Endodermal cell (in vitro differentiated cells): ENCODE data around the gene RAMP1. TPM values are rescaled to one million over a fixed set of nuclear protein-coding genes. Genes with fewer than 3 reads are reported as not detected.

ENCODE experiments used
- DNase-seq: peaks from one replicate; pipeline ENCODE4 v3.0.0-alpha.2; 2017
- H3K27ac ChIP-seq: 2 replicates; pipeline ENCODE4 v1.5.1; 2013; ENCODE audit warnings: mild to moderate bottlenecking, low read depth, low read length, moderate library complexity
- H3K27me3 ChIP-seq: 2 replicates; pipeline ENCODE4 v1.6.1; 2013; ENCODE audit warnings: mild to moderate bottlenecking, low read length, moderate library complexity; ENCODE audit not compliant: insufficient read depth, control insufficient read depth, poor library complexity, severe bottlenecking
- H3K36me3 ChIP-seq: 2 replicates; pipeline ENCODE4 v1.7.0; 2013; ENCODE audit warnings: mild to moderate bottlenecking, low read length, moderate library complexity; ENCODE audit not compliant: control insufficient read depth, insufficient read depth
- H3K4me1 ChIP-seq: one replicate; pipeline ENCODE4 v1.7.0; 2013; ENCODE audit warnings: low read length; ENCODE audit not compliant: control insufficient read depth, insufficient read depth
- H3K4me3 ChIP-seq: 2 replicates; pipeline ENCODE4 v1.5.1; 2013; ENCODE audit warnings: mild to moderate bottlenecking, low read length, moderate library complexity
- H3K9ac ChIP-seq: 2 replicates; pipeline ENCODE4 v1.6.1; 2013; ENCODE audit warnings: mild to moderate bottlenecking, low read length, moderate library complexity; ENCODE audit not compliant: poor library complexity, severe bottlenecking; ENCODE audit errors: extremely low read depth
- H3K9me3 ChIP-seq: 2 replicates; pipeline ENCODE4 v1.6.1; 2013; ENCODE audit warnings: mild to moderate bottlenecking, low read length, moderate library complexity; ENCODE audit not compliant: control insufficient read depth
- H3K27ac Mint-ChIP-seq: 2 replicates; pipeline ENCODE4 v1.8.0; 2020; ENCODE audit warnings: mixed read lengths
- H3K27me3 Mint-ChIP-seq: 2 replicates; pipeline ENCODE4 v1.8.0; 2021; ENCODE audit warnings: mild to moderate bottlenecking, mixed read lengths; ENCODE audit not compliant: insufficient read depth
- H3K36me3 Mint-ChIP-seq: 2 replicates; pipeline ENCODE4 v1.8.0; 2020; ENCODE audit warnings: low read depth, mixed read lengths
- H3K4me1 Mint-ChIP-seq: 2 replicates; pipeline ENCODE4 v1.8.0; 2020; ENCODE audit warnings: mixed read lengths
- H3K4me3 Mint-ChIP-seq: 2 replicates; pipeline ENCODE4 v1.8.0; 2020; ENCODE audit warnings: mild to moderate bottlenecking, moderate library complexity, mixed read lengths
- H3K9me3 Mint-ChIP-seq: 2 replicates; pipeline ENCODE4 v1.8.0; 2020; ENCODE audit warnings: mild to moderate bottlenecking, mixed read lengths
- WGBS, 2 experiments: methylation state at CpG; one replicate each; pipeline versions ENCODE4 v1.1.5 to v1.1.7; 2013; ENCODE audit warnings: missing lambda C conversion rate in 2 of 2, mixed read lengths in 1 of 2; ENCODE audit not compliant: insufficient coverage in 1 of 2, insufficient read length in 1 of 2; 5-methylcytosine and 5-hydroxymethylcytosine counted together
- total RNA-seq, 2 donors: library from RNA; stranded (reverse); fragmentation: NEBNext Ultra II Directional in 1 of 2; extraction: Animal tissue kit (Norgen Biotek cat#: 25700) in 1 of 2; gene quantifications; 2 replicates in 1 of 2; 3 replicates in 1 of 2; pipeline ENCODE4 v1.2.1, GENCODE V29; 2021
- TF ChIP-seq, protein P1 (sequence below): fragments of 200-600 bp; sonication (generic); conservative IDR thresholded peaks from 2 replicates; pipeline ENCODE4 v1.5.0; 2021; ENCODE audit warnings: antibody characterized with exemption, mild to moderate bottlenecking

RAMP1 gene
- total RNA-seq, 2 donors from 2014 or later: 0.40 to 1.6 TPM

GRCh38 chr2:237878321-237879057 is 19.1 kb downstream of the RAMP1 start:
- Mint-ChIP-seq H3K4me3 (no peak overlapping the region), H3K27ac (no peak overlapping the region), H3K36me3 (no peaks in the 10 kb centered on the region), H3K4me1 (no peaks in the 10 kb centered on the region), H3K27me3 (no peaks in the 10 kb centered on the region), H3K9me3 (no peaks in the 10 kb centered on the region)
- Histone ChIP-seq H3K9me3 (no peaks in the 10 kb centered on the region), H3K4me3 (no peak overlapping the region), H3K4me1 (no peaks in the 10 kb centered on the region), H3K27me3 (no peaks in the 10 kb centered on the region), H3K36me3 (no peaks in the 10 kb centered on the region), H3K27ac (peak overlapping the region; percentile 57), H3K9ac (no peak overlapping the region)
- peak; percentile 45 for DNase-seq
- 89 to 93% methylated on average over 7 to 14 of the region's 14 CpGs for WGBS, 2 experiments
- TF ChIP-seq, protein P1, sequence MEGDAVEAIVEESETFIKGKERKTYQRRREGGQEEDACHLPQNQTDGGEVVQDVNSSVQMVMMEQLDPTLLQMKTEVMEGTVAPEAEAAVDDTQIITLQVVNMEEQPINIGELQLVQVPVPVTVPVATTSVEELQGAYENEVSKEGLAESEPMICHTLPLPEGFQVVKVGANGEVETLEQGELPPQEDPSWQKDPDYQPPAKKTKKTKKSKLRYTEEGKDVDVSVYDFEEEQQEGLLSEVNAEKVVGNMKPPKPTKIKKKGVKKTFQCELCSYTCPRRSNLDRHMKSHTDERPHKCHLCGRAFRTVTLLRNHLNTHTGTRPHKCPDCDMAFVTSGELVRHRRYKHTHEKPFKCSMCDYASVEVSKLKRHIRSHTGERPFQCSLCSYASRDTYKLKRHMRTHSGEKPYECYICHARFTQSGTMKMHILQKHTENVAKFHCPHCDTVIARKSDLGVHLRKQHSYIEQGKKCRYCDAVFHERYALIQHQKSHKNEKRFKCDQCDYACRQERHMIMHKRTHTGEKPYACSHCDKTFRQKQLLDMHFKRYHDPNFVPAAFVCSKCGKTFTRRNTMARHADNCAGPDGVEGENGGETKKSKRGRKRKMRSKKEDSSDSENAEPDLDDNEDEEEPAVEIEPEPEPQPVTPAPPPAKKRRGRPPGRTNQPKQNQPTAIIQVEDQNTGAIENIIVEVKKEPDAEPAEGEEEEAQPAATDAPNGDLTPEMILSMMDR: no peak

GRCh38 chr2:237879058-237879430 is 19.6 kb downstream of the RAMP1 start:
- no peak overlapping the region for H3K4me3 Mint-ChIP-seq

GRCh38 chr2:237879991-237880560 is 20.7 kb downstream of the RAMP1 start:
- Mint-ChIP-seq H3K4me3 (no peak overlapping the region), H3K27ac (no peak overlapping the region), H3K9me3 (no peaks in the 10 kb centered on the region), H3K36me3 (no peaks in the 10 kb centered on the region), H3K27me3 (no peaks in the 10 kb centered on the region), H3K4me1 (no peaks in the 10 kb centered on the region)
- Histone ChIP-seq H3K9ac (no peak overlapping the region), H3K9me3 (no peaks in the 10 kb centered on the region), H3K4me1 (no peaks in the 10 kb centered on the region), H3K4me3 (no peak overlapping the region), H3K27ac (no peak overlapping the region), H3K36me3 (no peaks in the 10 kb centered on the region), H3K27me3 (no peaks in the 10 kb centered on the region)
- WGBS, 2 experiments: 94 to 98% methylated on average over 7 to 12 of the region's 12 CpGs
- TF ChIP-seq, protein P1: no peak
- peak; percentile 29 for DNase-seq

More at GRCh38 chr2:237879058-237879430, 19.6 kb downstream of the RAMP1 start:
- Mint-ChIP-seq H3K27me3 (no peaks in the 10 kb centered on the region), H3K36me3 (no peaks in the 10 kb centered on the region), H3K9me3 (no peaks in the 10 kb centered on the region), H3K27ac (no peak overlapping the region), H3K4me1 (no peaks in the 10 kb centered on the region)
- H3K9ac ChIP-seq: no peak overlapping the region
- WGBS, 2 experiments: 50 to 90% methylated on average over 1 to 5 of the region's 5 CpGs
- no peaks in the 10 kb centered on the region for H3K9me3 ChIP-seq
- H3K36me3 ChIP-seq: no peaks in the 10 kb centered on the region
- no peaks in the 10 kb centered on the region for H3K27me3 ChIP-seq
- H3K4me1 ChIP-seq: no peaks in the 10 kb centered on the region
- peak overlapping the region; percentile 57 for H3K27ac ChIP-seq
- DNase-seq: peak; percentile 16
- TF ChIP-seq, protein P1: no peak
- no peak overlapping the region for H3K4me3 ChIP-seq
